Brain microvascular endothelial cell (primary cell): ENCODE results near the gene IFI35.

Source experiments
- DNase-seq: peaks from one replicate; pipeline ENCODE4 v3.0.0-alpha.2; 2020
- H3K27ac ChIP-seq: fragments of 250-450 bp; sonication (Bioruptor Pico); 2 replicates; pipeline ENCODE4 v1.5.1; 2020; ENCODE audit warnings: mild to moderate bottlenecking, moderate library complexity
- H3K27me3 ChIP-seq: fragments of 250-450 bp; sonication (Bioruptor Pico); replicated peaks from 2 replicates; pipeline ENCODE4 v1.5.1; 2020; ENCODE audit warnings: mild to moderate bottlenecking
- H3K36me3 ChIP-seq: fragments of 250-450 bp; sonication (Bioruptor Pico); replicated peaks from 2 replicates; pipeline ENCODE4 v1.5.1; 2020; ENCODE audit warnings: mild to moderate bottlenecking
- H3K4me3 ChIP-seq: 2 replicates; pipeline ENCODE4 v1.5.1; 2011; ENCODE audit warnings: low read depth, mild to moderate bottlenecking, control low read depth, low read length, moderate library complexity
- CTCF ChIP-seq: IDR thresholded peaks from 2 replicates; pipeline ENCODE4 v1.5.1; 2011; ENCODE audit warnings: low read depth, mild to moderate bottlenecking, moderate library complexity, low read length, control low read depth, inconsistent platforms; ENCODE audit errors: missing control alignments
- in situ Hi-C: cut with HindIII; loops from 2 replicates; pipeline ENCODE4 v1.10.0; 2017; ENCODE audit warnings: low sequenced_read_pairs, low pct_ligation_motif_present

Gene IFI35

GRCh38 chr17:43062984-43063638 lies 56.5 kb downstream of the IFI35 start:
- no peak overlapping the region for H3K27ac ChIP-seq
- in situ Hi-C loops: no loop called here
- no peaks in the 10 kb centered on the region for H3K36me3 ChIP-seq
- TF ChIP-seq CTCF: no peak
- no peak overlapping the region for H3K4me3 ChIP-seq
- no peaks in the 10 kb centered on the region for H3K27me3 ChIP-seq
- DNase-seq: no peak
